VCaP (cell line): Measurements from ENCODE around the gene ARL10.

ENCODE experiments used
- H3K27ac ChIP-seq: fragments of 450-650 bp; 2 replicates; pipeline ENCODE4 v1.5.1; 2017
- TF ChIP-seq, protein P1 (sequence below): fragments of 450-650 bp; conservative IDR thresholded peaks from 2 replicates; pipeline ENCODE4 v1.5.1; 2017; ENCODE audit warnings: mild to moderate bottlenecking, moderate library complexity

Gene ARL10

DNA sequence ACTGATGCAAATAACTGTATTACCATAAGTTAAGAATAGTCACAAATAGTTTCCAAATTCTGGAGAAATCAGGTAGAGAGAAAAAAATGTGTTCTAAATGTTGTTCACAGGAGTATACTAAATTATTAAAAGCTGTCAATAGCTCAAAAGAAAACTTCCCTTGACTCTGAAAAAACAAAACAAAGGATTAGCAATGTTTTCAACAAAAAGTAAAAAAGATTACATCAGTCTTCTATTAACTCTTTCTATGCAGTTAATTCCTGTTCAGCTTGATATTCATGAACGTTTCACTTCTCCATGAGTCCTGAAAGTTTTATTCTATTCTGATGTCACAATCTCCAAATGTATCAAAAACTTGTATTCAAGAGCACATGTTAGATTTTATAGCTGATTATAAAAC is 60.5 kb downstream of the ARL10 start:
- TF ChIP-seq, protein P1, sequence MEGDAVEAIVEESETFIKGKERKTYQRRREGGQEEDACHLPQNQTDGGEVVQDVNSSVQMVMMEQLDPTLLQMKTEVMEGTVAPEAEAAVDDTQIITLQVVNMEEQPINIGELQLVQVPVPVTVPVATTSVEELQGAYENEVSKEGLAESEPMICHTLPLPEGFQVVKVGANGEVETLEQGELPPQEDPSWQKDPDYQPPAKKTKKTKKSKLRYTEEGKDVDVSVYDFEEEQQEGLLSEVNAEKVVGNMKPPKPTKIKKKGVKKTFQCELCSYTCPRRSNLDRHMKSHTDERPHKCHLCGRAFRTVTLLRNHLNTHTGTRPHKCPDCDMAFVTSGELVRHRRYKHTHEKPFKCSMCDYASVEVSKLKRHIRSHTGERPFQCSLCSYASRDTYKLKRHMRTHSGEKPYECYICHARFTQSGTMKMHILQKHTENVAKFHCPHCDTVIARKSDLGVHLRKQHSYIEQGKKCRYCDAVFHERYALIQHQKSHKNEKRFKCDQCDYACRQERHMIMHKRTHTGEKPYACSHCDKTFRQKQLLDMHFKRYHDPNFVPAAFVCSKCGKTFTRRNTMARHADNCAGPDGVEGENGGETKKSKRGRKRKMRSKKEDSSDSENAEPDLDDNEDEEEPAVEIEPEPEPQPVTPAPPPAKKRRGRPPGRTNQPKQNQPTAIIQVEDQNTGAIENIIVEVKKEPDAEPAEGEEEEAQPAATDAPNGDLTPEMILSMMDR, result no peak
- H3K27ac ChIP-seq, result no peak overlapping the region

DNA sequence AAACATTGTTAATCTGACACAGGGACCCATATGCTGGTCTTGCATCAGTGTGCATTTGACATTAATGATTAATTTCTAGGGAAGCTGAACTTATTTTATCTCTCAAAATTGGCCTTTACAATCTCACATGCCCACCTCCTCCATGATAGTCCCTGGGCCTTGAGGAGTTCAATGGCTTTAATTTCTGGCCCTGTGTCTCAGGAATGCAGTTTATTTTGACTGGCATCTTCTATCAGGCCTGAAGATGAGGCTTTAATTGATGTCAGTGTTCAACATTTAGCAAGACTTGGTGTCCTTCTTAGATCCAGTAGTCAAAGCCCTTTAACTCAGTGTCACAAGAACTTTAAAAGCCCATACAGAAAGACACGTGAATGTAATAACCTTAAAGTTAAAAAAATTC is 61.6 kb downstream of the ARL10 start:
- TF ChIP-seq, protein P1, result no peak
- H3K27ac ChIP-seq, result no peak overlapping the region

DNA sequence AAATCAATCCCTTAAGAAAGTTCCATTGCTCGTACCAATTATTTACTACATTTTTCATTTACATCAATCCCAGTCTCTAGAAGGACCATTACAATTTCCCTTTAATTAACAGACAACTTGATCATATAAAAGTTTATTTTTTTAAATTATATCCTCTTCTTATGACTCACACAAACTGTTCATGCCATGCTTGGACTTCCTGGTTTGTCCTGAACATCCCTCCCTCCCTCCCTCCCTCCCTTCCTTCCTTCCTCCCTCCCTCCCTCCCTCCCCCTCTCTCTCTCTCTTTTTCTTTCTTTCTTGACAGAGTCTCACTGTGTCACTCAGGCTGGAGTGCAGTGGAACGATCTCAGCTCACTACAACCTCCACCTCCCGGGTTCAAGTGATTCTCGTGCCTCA is 62.7 kb downstream of the ARL10 start:
- TF ChIP-seq, protein P1, result no peak
- H3K27ac ChIP-seq, result no peak overlapping the region

DNA sequence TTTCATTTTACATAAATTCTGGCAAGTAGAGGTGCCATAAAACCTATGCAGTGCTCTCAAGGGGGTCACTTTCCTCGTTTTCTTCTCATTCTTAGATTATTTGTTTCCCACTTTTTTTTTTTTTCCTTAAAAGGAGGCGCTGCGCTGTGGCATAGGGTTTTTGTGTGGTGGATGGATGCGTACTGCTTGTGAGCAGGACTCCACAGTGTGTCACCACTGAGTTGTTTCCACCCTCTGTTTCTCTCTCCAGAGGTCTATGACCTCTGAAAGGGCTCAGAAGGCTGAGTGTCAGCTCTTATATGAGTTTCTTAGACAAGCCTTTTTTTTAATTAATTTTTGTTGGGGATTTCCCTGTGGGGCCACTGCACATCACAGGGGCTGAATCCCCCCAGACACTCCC is 64.7 kb downstream of the ARL10 start:
- no peak overlapping the region for H3K27ac ChIP-seq
- TF ChIP-seq, protein P1, result no peak
